ENCODE measurements around the gene WDR86.

GRCh38 chr7:151366166-151366879, 43.5 kb downstream of the WDR86 start:
- TF ChIP-seq BHLHE40 (IDR thresholded peaks at IDR 0.05; ENCODE audit: low read depth, low read length): no peak
- TF ChIP-seq POLR2A (IDR thresholded peaks at IDR 0.05; ENCODE audit: low read depth, low read length): no peak
- TF ChIP-seq, protein P1, sequence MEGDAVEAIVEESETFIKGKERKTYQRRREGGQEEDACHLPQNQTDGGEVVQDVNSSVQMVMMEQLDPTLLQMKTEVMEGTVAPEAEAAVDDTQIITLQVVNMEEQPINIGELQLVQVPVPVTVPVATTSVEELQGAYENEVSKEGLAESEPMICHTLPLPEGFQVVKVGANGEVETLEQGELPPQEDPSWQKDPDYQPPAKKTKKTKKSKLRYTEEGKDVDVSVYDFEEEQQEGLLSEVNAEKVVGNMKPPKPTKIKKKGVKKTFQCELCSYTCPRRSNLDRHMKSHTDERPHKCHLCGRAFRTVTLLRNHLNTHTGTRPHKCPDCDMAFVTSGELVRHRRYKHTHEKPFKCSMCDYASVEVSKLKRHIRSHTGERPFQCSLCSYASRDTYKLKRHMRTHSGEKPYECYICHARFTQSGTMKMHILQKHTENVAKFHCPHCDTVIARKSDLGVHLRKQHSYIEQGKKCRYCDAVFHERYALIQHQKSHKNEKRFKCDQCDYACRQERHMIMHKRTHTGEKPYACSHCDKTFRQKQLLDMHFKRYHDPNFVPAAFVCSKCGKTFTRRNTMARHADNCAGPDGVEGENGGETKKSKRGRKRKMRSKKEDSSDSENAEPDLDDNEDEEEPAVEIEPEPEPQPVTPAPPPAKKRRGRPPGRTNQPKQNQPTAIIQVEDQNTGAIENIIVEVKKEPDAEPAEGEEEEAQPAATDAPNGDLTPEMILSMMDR (conservative IDR thresholded peaks at IDR 0.05; ENCODE audit: low read depth, low read length): no peak
- TF ChIP-seq NFE2L2 (IDR thresholded peaks at IDR 0.05; ENCODE audit: low read depth, low read length): no peak
- no peak for TF ChIP-seq MXI1 (IDR thresholded peaks at IDR 0.05; ENCODE audit: borderline replicate concordance, low read depth, low read length)
- no peak for TF ChIP-seq RCOR1 (IDR thresholded peaks at IDR 0.05; ENCODE audit: insufficient replicate concordance, low read length)
- TF ChIP-seq MAZ (IDR thresholded peaks at IDR 0.05; ENCODE audit: borderline replicate concordance, low read depth, low read length): no peak
- TF ChIP-seq RAD21 (IDR thresholded peaks at IDR 0.05; ENCODE audit: low read length): no peak
- TF ChIP-seq MAFK (IDR thresholded peaks at IDR 0.05; ENCODE audit: low read depth, low read length): no peak
- TF ChIP-seq, protein P2, sequence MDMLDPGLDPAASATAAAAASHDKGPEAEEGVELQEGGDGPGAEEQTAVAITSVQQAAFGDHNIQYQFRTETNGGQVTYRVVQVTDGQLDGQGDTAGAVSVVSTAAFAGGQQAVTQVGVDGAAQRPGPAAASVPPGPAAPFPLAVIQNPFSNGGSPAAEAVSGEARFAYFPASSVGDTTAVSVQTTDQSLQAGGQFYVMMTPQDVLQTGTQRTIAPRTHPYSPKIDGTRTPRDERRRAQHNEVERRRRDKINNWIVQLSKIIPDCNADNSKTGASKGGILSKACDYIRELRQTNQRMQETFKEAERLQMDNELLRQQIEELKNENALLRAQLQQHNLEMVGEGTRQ (IDR thresholded peaks at IDR 0.05; ENCODE audit: low read depth, low read length): no peak
